Keratinocyte (primary cell): ENCODE data around the gene CALHM6.

Experiments used
- EZH2 ChIP-seq: IDR thresholded peaks from one replicate; pipeline ENCODE4 v1.6.1; 2012; ENCODE audit warnings: inconsistent platforms, mild to moderate bottlenecking, low read length, moderate library complexity
- TF ChIP-seq, protein P1 (sequence below), 3 experiments: IDR thresholded peaks in 1 of 3; conservative IDR thresholded peaks in 1 of 3; optimal IDR thresholded peaks in 1 of 3; 2 replicates in 2 of 3; 3 replicates in 1 of 3; pipeline versions ENCODE3 to v1.5.1; 2011; ENCODE audit warnings: low read length in 3 of 3, mild to moderate bottlenecking in 3 of 3, moderate library complexity in 2 of 3, control low read depth in 1 of 3, inconsistent platforms in 1 of 3; ENCODE audit not compliant: insufficient read depth in 2 of 3; ENCODE audit errors: extremely low read depth in 1 of 3

DNA sequence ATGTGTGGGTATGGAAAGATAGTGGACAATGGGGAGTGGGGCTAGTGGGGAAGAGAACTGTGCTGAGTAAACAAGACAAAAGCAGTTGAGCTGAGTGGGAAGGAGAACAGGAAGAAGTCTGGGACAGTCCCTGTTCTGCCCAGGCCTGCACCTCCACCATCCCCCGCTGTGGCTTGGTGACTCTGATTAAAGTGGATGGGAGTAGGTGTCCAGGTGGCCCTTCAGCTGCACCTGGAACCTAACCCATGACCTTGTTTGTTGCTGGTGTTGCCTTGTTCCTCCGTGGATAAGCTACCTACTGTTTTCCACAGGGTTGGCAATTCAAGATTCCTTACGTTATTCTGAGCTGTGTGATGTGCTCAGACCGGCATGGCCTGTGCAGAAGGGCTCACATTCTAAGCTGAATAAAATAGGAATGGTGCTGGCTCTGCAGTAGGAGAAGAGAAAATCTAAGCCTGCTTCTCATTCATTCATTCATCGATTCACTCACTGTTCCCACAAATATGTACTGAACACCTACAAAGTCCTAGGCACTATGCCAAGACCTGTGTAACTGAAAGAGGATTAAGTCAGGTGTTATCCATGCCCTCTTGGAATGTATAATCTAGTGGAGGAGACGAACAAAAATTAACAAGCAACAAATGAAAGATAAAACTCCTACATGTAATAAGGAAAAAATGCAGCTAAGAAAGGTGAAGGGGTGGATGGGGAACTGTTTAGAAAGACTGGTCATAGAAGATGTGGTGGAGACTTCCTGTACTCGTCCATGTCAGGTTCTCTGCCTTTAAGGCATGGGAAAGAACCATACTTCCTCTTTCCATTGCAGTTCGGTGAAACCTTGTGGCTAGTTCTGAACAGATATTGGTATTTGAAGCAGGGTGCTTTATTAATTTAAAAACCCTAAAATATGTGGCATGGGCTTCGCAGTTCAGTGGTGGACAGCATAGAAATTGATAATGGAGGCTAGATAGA, 10.1 kb upstream of the CALHM6 start:
- TF ChIP-seq, protein P1, sequence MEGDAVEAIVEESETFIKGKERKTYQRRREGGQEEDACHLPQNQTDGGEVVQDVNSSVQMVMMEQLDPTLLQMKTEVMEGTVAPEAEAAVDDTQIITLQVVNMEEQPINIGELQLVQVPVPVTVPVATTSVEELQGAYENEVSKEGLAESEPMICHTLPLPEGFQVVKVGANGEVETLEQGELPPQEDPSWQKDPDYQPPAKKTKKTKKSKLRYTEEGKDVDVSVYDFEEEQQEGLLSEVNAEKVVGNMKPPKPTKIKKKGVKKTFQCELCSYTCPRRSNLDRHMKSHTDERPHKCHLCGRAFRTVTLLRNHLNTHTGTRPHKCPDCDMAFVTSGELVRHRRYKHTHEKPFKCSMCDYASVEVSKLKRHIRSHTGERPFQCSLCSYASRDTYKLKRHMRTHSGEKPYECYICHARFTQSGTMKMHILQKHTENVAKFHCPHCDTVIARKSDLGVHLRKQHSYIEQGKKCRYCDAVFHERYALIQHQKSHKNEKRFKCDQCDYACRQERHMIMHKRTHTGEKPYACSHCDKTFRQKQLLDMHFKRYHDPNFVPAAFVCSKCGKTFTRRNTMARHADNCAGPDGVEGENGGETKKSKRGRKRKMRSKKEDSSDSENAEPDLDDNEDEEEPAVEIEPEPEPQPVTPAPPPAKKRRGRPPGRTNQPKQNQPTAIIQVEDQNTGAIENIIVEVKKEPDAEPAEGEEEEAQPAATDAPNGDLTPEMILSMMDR (optimal IDR thresholded peaks at IDR 0.05 in 1 of 3, IDR thresholded peaks at IDR 0.05 in 1 of 3, conservative IDR thresholded peaks at IDR 0.05 in 1 of 3; ENCODE audit: extremely low read depth in 1 of 3, insufficient read depth in 2 of 3, low read length in 3 of 3), result no peak
- no peak for TF ChIP-seq EZH2
